ENCODE results near the gene CSTA.

CSTA gene

DNA sequence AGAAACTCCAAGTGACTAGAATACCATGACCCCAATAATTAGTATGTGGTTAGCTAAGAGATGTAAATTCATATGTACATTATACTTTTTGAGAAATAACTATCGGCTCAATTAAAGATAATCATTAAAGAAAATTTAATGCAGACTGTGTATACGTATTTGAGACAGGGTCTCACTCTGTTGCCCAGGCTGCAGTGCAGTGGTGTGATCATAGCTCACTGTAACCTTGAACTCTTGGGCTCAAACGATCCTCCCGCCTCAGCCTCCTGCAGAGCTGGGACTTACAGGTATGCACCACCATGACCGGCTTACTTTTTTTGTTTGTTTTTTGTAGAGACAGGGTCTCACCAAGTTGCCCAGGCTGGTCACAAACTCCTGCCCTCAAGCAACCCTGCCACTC lies 8.7 kb upstream of the CSTA start:
- DNase-seq (ENCODE audit: low read depth, low spot score), result no peak

GRCh38 chr3:122318620-122319019 lies 6.4 kb upstream of the CSTA start:
- peak; percentile 51 for DNase-seq (ENCODE audit: low read depth, low spot score)
- H3K4me3 ChIP-seq (ENCODE audit: low read length), result no peak overlapping the region

More for the DNA sequence above, 8.7 kb upstream of the CSTA start:
- no peak overlapping the region for H3K4me3 ChIP-seq (ENCODE audit: low read length)

DNA sequence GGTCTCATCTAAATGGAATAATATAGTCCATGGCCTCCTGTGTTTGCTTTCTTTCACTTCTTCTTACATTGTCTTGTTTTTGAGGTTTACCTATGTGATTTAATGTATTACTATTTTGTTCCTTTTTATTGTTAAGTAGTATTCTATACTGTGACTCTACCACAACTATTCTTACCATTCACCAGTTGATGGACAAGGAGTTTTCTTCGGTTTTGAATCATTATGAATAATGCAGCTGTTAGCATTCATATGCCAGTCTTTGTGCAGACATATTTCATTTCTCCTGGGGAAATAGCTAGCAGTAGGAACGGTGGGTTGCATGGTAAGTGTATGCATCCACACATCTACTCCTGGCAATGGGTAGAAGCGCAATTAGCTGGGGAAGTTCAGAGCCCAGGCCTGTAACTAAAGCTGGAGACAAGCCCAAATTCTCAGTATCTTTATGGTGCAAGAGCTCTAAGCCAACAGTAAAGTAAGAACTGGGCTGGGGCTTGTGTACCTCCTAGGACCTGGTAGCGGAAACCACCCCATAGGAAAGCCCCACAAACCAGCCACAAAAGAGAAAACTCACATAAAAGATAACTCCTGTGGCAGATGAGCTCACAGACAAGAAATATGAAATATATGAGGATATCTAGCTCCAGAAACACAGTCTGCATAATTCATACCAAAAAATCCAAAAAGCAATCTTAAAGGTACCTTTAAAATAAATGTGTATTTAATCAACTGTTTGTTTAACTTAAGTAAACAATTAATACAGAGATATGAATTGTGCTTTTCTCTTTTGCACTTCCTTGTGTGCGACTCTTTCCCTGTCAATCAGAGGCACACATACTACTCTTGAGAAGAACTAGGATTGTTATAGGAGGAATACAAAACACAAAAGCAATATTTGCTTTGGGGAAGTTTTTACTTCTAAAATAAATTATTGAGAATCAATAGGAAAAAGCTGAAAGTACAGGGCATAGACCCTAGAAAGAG lies 2.7 kb upstream of the CSTA start:
- H3K4me3 ChIP-seq (ENCODE audit: low read length), result no peak overlapping the region
- peak; percentile 88 for DNase-seq (ENCODE audit: low read depth, low spot score)

DNA sequence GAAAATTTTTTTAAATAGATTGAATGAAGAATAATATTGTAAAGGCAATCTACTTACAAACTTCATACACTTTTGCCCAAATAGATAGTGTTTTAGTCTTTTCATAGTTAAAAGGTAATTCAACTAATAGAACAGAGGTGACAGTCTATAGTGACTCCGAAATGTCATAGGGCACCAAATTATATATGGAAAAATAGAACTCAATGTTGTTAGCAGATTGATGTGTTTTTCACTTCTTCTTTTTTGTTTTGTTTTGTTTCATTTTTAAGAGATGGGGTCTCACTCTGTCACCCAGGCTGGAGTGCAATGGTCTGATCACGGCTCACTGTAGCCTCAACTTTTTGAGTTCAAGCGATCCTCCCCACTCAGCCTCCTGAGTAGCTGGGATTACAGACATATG lies 721 bp downstream of the CSTA start:
- no peak overlapping the region for H3K4me3 ChIP-seq (ENCODE audit: low read length)
- DNase-seq (ENCODE audit: low read depth, low spot score), result no peak

GRCh38 chr3:122331886-122332285 lies 6.8 kb downstream of the CSTA start:
- DNase-seq (ENCODE audit: low read depth, low spot score), result no peak
- H3K4me3 ChIP-seq (ENCODE audit: low read length), result no peak overlapping the region

GRCh38 chr3:122332551-122332950 lies 7.5 kb downstream of the CSTA start:
- no peak overlapping the region for H3K4me3 ChIP-seq (ENCODE audit: low read length)
- DNase-seq (ENCODE audit: low read depth, low spot score), result no peak

GRCh38 chr3:122342803-122343202 lies 17.8 kb downstream of the CSTA start:
- DNase-seq (ENCODE audit: low read depth, low spot score), result no peak

GRCh38 chr3:122343654-122344053 lies 18.6 kb downstream of the CSTA start:
- H3K4me3 ChIP-seq (ENCODE audit: low read length), result no peak overlapping the region
- DNase-seq (ENCODE audit: low read depth, low spot score), result no peak

More at GRCh38 chr3:122342803-122343202, 17.8 kb downstream of the CSTA start:
- no peak overlapping the region for H3K4me3 ChIP-seq (ENCODE audit: low read length)

DNA sequence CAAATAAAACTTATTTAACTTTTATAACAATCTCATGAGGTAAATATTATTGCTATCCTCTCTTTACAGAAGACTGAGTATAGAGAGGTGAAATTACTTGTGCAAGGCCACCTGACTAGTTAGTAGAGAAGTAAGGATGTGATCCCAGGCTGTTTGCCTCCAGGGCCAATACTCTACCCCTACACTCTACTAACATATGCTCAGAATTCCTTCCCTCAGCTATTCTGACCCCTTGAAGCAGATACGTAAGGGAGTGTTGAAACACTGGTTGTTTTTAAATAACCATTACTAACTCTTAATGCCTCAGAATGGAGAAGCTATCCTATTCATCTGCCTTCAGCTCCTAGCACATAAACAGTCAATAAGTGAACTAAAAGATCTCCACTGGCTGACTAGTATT lies 24.1 kb downstream of the CSTA start:
- no peak for DNase-seq (ENCODE audit: low read depth, low spot score)
- no peak overlapping the region for H3K4me3 ChIP-seq (ENCODE audit: low read length)

- no peak overlapping the region for H3K4me3 ChIP-seq (ENCODE audit: low read length)
- no peak for DNase-seq (ENCODE audit: low read depth, low spot score)
These were observed 25.9 kb downstream of the CSTA start for GRCh38 chr3:122350814-122351418.

- no peak for DNase-seq (ENCODE audit: low read depth, low spot score)
- no peak overlapping the region for H3K4me3 ChIP-seq (ENCODE audit: low read length)
These were observed 26.6 kb downstream of the CSTA start for GRCh38 chr3:122351612-122352011.

DNA sequence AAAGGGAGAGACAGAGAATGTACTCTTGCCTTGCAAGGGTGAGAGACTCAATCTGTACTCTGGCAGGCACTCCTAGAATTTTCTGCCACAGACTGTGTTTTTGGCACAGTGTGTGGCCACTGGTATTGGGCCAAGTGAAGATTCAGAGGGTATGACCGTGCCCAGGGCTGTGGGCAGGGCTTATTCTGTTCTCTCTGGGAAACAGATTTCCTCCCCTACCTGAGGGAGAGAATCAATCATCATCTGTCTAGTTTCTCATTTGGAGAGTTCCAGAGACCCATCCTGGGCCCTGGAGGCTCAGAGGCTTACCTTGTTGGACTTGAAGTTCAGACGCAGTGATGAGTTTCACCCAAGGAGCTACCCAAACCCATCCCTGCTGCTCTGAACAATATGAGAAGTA lies 28.2 kb downstream of the CSTA start:
- DNase-seq (ENCODE audit: low read depth, low spot score), result no peak
- H3K4me3 ChIP-seq (ENCODE audit: low read length), result no peak overlapping the region

GRCh38 chr3:122353893-122354401 lies 28.9 kb downstream of the CSTA start:
- H3K4me3 ChIP-seq (ENCODE audit: low read length), result no peak overlapping the region
- peak; percentile 10 for DNase-seq (ENCODE audit: low read depth, low spot score)

DNA sequence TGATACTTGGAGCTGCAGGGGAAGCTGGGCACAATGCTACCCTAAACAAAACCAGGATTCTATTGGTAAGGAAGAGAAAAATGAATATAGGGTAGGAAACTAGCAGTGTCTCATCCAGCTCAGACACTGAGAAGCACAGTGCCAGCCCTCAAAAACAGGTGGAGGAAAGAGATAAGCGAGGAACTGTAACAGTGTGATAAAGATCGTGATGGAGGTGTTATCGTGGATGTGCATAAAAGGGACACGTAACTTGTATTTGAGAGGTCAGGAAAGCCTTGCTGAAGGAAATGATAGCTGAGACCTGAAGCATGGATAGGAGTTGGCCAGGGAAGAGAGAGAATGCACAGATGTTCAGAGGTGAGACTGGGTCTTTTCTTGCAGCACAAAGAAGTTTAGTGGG lies 30.6 kb downstream of the CSTA start:
- DNase-seq (ENCODE audit: low read depth, low spot score), result peak; percentile 83
- H3K4me3 ChIP-seq (ENCODE audit: low read length), result no peak overlapping the region; the same call in 1 of the 2 replicates

DNA sequence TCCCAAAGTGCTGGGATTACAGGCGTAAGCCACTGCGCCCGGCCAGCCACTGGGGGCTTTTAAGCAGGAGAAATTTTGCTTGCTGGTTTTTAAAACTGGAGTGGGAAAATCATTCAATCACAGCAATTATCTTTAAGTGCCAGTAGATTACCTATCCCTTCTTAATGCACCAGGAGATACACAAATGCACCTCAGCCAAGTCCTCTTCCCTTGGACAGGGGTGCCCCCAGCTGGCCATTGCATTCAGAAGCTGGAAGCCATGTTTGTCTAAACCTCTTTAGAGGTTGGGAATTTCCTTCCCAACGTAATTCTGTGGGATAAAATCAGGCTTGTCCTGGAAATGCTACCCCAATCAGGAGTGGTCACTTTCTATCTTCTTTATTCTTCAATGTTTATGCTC lies 31.4 kb downstream of the CSTA start:
- H3K4me3 ChIP-seq (ENCODE audit: low read length), result no peak overlapping the region
- DNase-seq (ENCODE audit: low read depth, low spot score), result peak; percentile 37

GRCh38 chr3:122357828-122358702 lies 33.0 kb downstream of the CSTA start:
- DNase-seq (ENCODE audit: low read depth, low spot score), result no peak
- no peak overlapping the region for H3K4me3 ChIP-seq (ENCODE audit: low read length)

- DNase-seq (ENCODE audit: low read depth, low spot score), result no peak
These were observed 33.6 kb downstream of the CSTA start for GRCh38 chr3:122358703-122359032.

DNA sequence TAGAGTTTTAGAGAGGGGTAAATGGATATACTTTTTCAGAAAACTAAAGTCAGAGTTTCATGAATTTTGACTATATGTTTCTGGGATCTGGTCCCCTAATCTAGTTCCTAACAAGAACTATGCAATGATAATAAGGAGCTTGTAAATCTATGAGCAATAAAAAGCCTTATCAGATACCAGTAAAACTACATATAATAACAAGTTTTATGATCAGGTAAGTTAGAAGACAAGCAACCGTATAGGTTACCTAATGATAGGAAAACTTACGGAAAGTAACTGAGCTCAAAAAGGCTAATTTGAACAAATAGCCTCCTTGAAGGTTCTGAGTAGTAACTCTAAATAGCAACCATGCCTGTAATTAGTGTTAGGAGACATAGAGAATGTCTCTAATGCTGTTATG lies 37.0 kb downstream of the CSTA start:
- H3K4me3 ChIP-seq (ENCODE audit: low read length), result no peak overlapping the region
- DNase-seq (ENCODE audit: low read depth, low spot score), result no peak

More at GRCh38 chr3:122358703-122359032, 33.6 kb downstream of the CSTA start:
- no peak overlapping the region for H3K4me3 ChIP-seq (ENCODE audit: low read length)

DNA sequence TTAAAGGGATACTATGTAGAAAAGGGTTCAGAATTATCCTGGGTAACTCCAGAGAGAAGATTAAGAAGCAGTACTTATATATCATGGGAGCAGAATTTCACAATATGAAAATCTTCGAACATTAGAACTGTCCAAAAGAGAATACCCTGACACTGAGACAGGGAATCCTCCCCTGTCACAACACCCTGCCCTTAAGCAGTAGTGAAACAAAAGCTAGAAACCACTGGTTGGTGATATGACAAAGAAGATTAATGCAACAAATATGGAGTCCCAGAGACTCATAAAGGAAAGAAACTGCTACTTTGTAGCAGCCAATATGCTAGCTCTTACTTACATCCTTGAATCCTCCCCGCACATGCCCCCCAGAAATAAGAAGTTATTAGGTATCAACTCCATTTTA lies 39.4 kb downstream of the CSTA start:
- no peak for DNase-seq (ENCODE audit: low read depth, low spot score)
- H3K4me3 ChIP-seq (ENCODE audit: low read length), result no peak overlapping the region

Measured in Jurkat, Clone E6-1 (cell line).